GM19452 (cell line): Measurements from ENCODE around the gene NDST3.

ENCODE experiments used
- ATAC-seq: cut with Tn5 transposase; IDR thresholded peaks from one replicate; pipeline ENCODE4 v1.9.1; 2021; ENCODE audit not compliant: unreplicated experiment

Gene NDST3

GRCh38 chr4:118034053-118034785, at the start of gene NDST3:
Gene NDST3, plus strand, starts transcription at chr4:118034486. Its CDS starts 19,425 bp downstream, at chr4:118053911.
- ATAC-seq, result peak; percentile 63

GRCh38 chr4:117986321-117986720, 48.0 kb upstream of the NDST3 start:
- no peak for ATAC-seq

GRCh38 chr4:117987464-117987863, 46.8 kb upstream of the NDST3 start:
- ATAC-seq, result no peak

- ATAC-seq, result no peak
These were observed 37.4 kb upstream of the NDST3 start for GRCh38 chr4:117996891-117997290.

GRCh38 chr4:118004088-118004487, 30.2 kb upstream of the NDST3 start:
- ATAC-seq, result no peak

GRCh38 chr4:118005883-118006282, 28.4 kb upstream of the NDST3 start:
- ATAC-seq, result no peak

- ATAC-seq, result no peak
These were observed 22.1 kb upstream of the NDST3 start for GRCh38 chr4:118012142-118012541.

GRCh38 chr4:118014831-118015230, 19.5 kb upstream of the NDST3 start:
- ATAC-seq, result no peak

GRCh38 chr4:118018381-118019145, 15.7 kb upstream of the NDST3 start:
- no peak for ATAC-seq

- ATAC-seq, result no peak
These were observed 7.5 kb upstream of the NDST3 start for GRCh38 chr4:118026806-118027205.

GRCh38 chr4:118029224-118029623, 5.1 kb upstream of the NDST3 start:
- no peak for ATAC-seq

- no peak for ATAC-seq
These were observed 1.6 kb upstream of the NDST3 start for GRCh38 chr4:118032691-118033090.

- ATAC-seq, result no peak
These were observed 886 bp upstream of the NDST3 start for GRCh38 chr4:118033148-118034052.

- ATAC-seq, result no peak
These were observed 1.0 kb downstream of the NDST3 start for GRCh38 chr4:118035309-118035708.

- ATAC-seq, result no peak
These were observed 2.0 kb downstream of the NDST3 start for GRCh38 chr4:118036336-118036735.

- ATAC-seq, result no peak
These were observed 3.7 kb downstream of the NDST3 start for GRCh38 chr4:118037955-118038354.

- ATAC-seq, result no peak
These were observed 12.0 kb downstream of the NDST3 start for GRCh38 chr4:118046323-118046722.

- no peak for ATAC-seq
These were observed 12.8 kb downstream of the NDST3 start for GRCh38 chr4:118047043-118047442.

- no peak for ATAC-seq
These were observed 24.7 kb downstream of the NDST3 start for GRCh38 chr4:118058955-118059354.

GRCh38 chr4:118059397-118059796, 25.1 kb downstream of the NDST3 start:
- ATAC-seq, result no peak
